ENCODE results near the gene SVIL. TPM values are rescaled to one million over a fixed set of nuclear protein-coding genes. Genes with fewer than 3 reads are reported as not detected.
A peak's percentile ranks its signal among the peaks of the same experiment; 100 is the strongest.
"Not testable (repeated sequence)": the region's sequence is repeated elsewhere in the genome, so short reads cannot be mapped to it uniquely, and the experiment has no call there.

The SVIL gene
- total RNA-seq, 2 donors from 2014 or later: 349 to 483 TPM

GRCh38 chr10:29540016-29540415 is 94.8 kb downstream of the SVIL start:
- Histone ChIP-seq H3K4me1 (ENCODE audit: control insufficient read depth in 1 of 2, low read depth in 2 of 2) (peaks cover 23 to 89% of the 10 kb centered on the region in 2 donors), H3K36me3 (peaks cover 19% of the 10 kb centered on the region), H3K4me3 (no peak overlapping the region), H3K9me3 (no peaks in the 10 kb centered on the region), H3K27me3 (replicated peaks; ENCODE audit: insufficient read depth) (no peaks in the 10 kb centered on the region), H3K27ac (peak overlapping the region in 1 of 2 donors; percentile 25)
- TF ChIP-seq CTCF (IDR thresholded peaks at IDR 0.05): no peak
- DNase-seq (ENCODE audit: low spot score): no peak
- no peak for ATAC-seq (ENCODE audit: insufficient number of reproducible peaks, low FRiP score, low read depth)

GRCh38 chr10:29539412-29539811 is 95.4 kb downstream of the SVIL start:
- Histone ChIP-seq H3K4me1 (ENCODE audit: control insufficient read depth in 1 of 2, low read depth in 2 of 2) (peaks cover 29 to 89% of the 10 kb centered on the region in 2 donors), H3K9me3 (no peaks in the 10 kb centered on the region), H3K27ac (no peak overlapping the region), H3K27me3 (replicated peaks; ENCODE audit: insufficient read depth) (no peaks in the 10 kb centered on the region), H3K36me3 (peaks cover 16% of the 10 kb centered on the region), H3K4me3 (no peak overlapping the region)
- TF ChIP-seq CTCF (IDR thresholded peaks at IDR 0.05): no peak
- DNase-seq (ENCODE audit: low spot score) (no peak), ATAC-seq (ENCODE audit: insufficient number of reproducible peaks, low FRiP score, low read depth) (no peak)

GRCh38 chr10:29537799-29538198 is 97.0 kb downstream of the SVIL start:
- Histone ChIP-seq H3K27me3 (replicated peaks; ENCODE audit: insufficient read depth) (no peaks in the 10 kb centered on the region), H3K9me3 (no peaks in the 10 kb centered on the region), H3K27ac (peak overlapping the region in 1 of 2 donors; percentile 39), H3K4me3 (no peak overlapping the region), H3K4me1 (ENCODE audit: control insufficient read depth in 1 of 2, low read depth in 2 of 2) (peaks cover 19 to 89% of the 10 kb centered on the region in 2 donors), H3K36me3 (peaks cover 16% of the 10 kb centered on the region)
- TF ChIP-seq CTCF (IDR thresholded peaks at IDR 0.05): no peak
- DNase-seq (ENCODE audit: low spot score): no peak
- no peak for ATAC-seq (ENCODE audit: insufficient number of reproducible peaks, low FRiP score, low read depth)

GRCh38 chr10:29536691-29537090 is 98.1 kb downstream of the SVIL start:
- Histone ChIP-seq H3K27ac (peak overlapping the region; percentile 49 to 71), H3K4me1 (ENCODE audit: control insufficient read depth in 1 of 2, low read depth in 2 of 2) (peaks cover 17 to 87% of the 10 kb centered on the region in 2 donors), H3K36me3 (peaks cover 26% of the 10 kb centered on the region)
- not testable (repeated sequence) for H3K4me3 ChIP-seq; H3K27me3 ChIP-seq (replicated peaks; ENCODE audit: insufficient read depth); H3K9me3 ChIP-seq; ATAC-seq (ENCODE audit: insufficient number of reproducible peaks, low FRiP score, low read depth); DNase-seq (ENCODE audit: low spot score)

GRCh38 chr10:29535778-29536453 is 98.9 kb downstream of the SVIL start:
- Histone ChIP-seq H3K27ac (peak overlapping the region; percentile 49 to 71), H3K9me3 (no peaks in the 10 kb centered on the region), H3K36me3 (peaks cover 27% of the 10 kb centered on the region), H3K4me1 (ENCODE audit: control insufficient read depth in 1 of 2, low read depth in 2 of 2) (peaks cover 23 to 86% of the 10 kb centered on the region in 2 donors), H3K4me3 (peak overlapping the region; percentile 44), H3K27me3 (replicated peaks; ENCODE audit: insufficient read depth) (no peaks in the 10 kb centered on the region)
- ATAC-seq (ENCODE audit: insufficient number of reproducible peaks, low FRiP score, low read depth): no peak
- TF ChIP-seq CTCF (IDR thresholded peaks at IDR 0.05): no peak
- DNase-seq (ENCODE audit: low spot score): no peak

Data from thoracic aorta (tissue), 2 donors.